Activated T-cell treated with anti-CD3 and anti-CD28 coated beads, Interleukin-2, amount 50 U/mL, for 24 hours (primary cell): ENCODE results near the gene LINC01488.

Experiments used
- DNase-seq: peaks from one replicate; pipeline ENCODE4 v3.0.0-alpha.2; 2020
- H3K27ac Mint-ChIP-seq: 2 replicates; pipeline ENCODE4 v1.8.0; 2020; ENCODE audit warnings: mild to moderate bottlenecking, mixed read lengths
- H3K27me3 Mint-ChIP-seq: 2 replicates; pipeline ENCODE4 v1.8.0; 2020; ENCODE audit warnings: mixed read lengths
- H3K36me3 Mint-ChIP-seq: 2 replicates; pipeline ENCODE4 v1.8.0; 2020; ENCODE audit warnings: low read depth, mixed read lengths
- H3K4me1 Mint-ChIP-seq: 2 replicates; pipeline ENCODE4 v1.8.0; 2020; ENCODE audit warnings: low read depth, mixed read lengths
- H3K4me3 Mint-ChIP-seq: 2 replicates; pipeline ENCODE4 v1.8.0; 2020; ENCODE audit warnings: mild to moderate bottlenecking, moderate library complexity, mixed read lengths
- H3K9me3 Mint-ChIP-seq: 2 replicates; pipeline ENCODE4 v1.8.0; 2020; ENCODE audit warnings: mixed read lengths

The LINC01488 gene

GRCh38 chr11:69497221-69497787 is 15.8 kb downstream of the LINC01488 start:
- Mint-ChIP-seq H3K4me3 (no peak overlapping the region), H3K27me3 (peaks cover 24% of the 10 kb centered on the region), H3K36me3 (no peaks in the 10 kb centered on the region), H3K9me3 (no peaks in the 10 kb centered on the region), H3K27ac (no peak overlapping the region), H3K4me1 (peaks cover 1% of the 10 kb centered on the region)
- DNase-seq, result no peak

- no peak overlapping the region for H3K4me3 Mint-ChIP-seq
- H3K27ac Mint-ChIP-seq, result no peak overlapping the region
- no peaks in the 10 kb centered on the region for H3K36me3 Mint-ChIP-seq
- peaks cover 20% of the 10 kb centered on the region for H3K27me3 Mint-ChIP-seq
- H3K9me3 Mint-ChIP-seq, result no peaks in the 10 kb centered on the region
- DNase-seq, result no peak
- peaks cover 3% of the 10 kb centered on the region for H3K4me1 Mint-ChIP-seq
These were observed 17.2 kb downstream of the LINC01488 start for GRCh38 chr11:69498614-69499175.

DNA sequence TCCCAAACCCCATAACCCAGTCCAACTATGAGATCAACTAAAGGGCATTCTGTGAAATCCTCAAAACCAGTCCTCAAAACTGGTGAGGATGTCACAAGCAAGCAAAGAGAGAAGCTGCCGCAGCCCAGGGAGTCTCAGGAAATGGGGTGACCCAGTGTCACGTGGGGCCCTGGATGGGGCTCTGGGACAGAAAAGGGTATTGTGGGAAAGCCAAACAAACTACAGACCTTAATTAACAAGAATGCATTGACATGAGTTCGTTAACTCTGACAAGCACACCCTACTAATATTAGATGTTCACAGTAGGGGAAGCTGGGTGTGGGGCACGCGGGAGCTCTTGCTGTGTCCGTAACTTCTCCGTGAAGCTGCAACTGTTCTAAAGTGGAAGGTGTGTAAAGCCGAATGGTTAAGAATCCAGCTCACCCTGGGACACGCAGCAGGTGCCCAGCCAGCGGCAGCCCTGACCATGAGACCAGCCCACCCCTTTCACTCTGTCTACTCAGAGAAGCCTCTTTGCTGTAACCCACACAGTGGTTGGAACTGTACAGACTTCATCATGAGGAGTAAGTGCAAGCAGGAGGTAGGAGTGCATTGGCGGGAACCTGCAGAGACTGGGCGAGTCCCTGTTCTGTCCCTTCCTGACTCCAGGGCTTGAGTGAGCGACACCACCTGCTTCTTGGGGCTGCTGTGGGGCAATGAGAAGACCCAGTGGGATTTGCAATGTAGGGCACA is 17.9 kb downstream of the LINC01488 start:
- Mint-ChIP-seq H3K4me3 (no peak overlapping the region), H3K27ac (no peak overlapping the region), H3K27me3 (peaks cover 15% of the 10 kb centered on the region), H3K4me1 (peaks cover 3% of the 10 kb centered on the region), H3K9me3 (no peaks in the 10 kb centered on the region), H3K36me3 (no peaks in the 10 kb centered on the region)
- no peak for DNase-seq

- H3K9me3 Mint-ChIP-seq, result no peaks in the 10 kb centered on the region
- no peaks in the 10 kb centered on the region for H3K36me3 Mint-ChIP-seq
These were observed 18.4 kb downstream of the LINC01488 start for GRCh38 chr11:69499918-69500284.

DNA sequence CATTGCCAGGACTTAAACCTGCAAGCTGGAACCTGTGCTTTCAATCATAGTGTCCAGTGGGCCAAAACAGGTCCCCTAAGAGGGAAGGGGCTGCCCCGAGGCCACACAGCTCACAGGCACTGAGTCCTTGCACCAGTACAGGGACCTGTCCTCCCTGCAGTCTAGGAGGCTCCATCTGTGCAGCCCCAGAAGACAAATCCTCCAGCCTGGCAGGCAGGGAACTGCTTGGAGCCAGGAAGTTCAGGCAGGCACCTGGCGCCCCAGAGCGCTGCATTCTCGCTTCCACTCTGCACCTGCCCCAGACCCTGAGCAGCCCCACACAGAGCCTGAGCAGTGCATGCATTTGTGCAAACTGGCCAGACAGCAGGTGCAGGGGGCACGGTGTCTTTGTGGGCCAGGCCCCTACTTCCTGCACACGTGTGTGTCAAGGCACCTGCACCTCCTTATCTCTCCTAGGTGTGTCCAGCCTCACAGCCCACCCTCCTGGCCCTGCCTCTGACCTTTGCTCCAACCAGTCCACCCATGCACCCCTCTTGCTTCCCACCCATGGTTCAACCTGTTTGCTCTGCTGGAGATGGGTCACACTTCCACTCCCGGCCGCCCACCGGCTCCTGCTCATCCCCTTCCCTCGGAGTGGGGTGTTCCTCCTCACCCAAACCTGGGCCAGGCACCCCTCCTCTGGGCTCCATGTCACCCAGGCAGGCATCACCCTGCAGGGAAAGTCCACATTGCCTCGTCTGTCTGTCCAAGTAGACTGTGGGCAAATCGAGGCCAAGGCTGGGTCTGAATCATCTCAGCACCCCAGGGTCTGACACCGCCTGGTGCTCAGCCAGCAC is 19.0 kb downstream of the LINC01488 start:
- no peak overlapping the region for H3K27ac Mint-ChIP-seq
- H3K4me3 Mint-ChIP-seq, result no peak overlapping the region
- H3K4me1 Mint-ChIP-seq, result peaks cover 3% of the 10 kb centered on the region
- peaks cover 11% of the 10 kb centered on the region for H3K27me3 Mint-ChIP-seq
- H3K36me3 Mint-ChIP-seq, result no peaks in the 10 kb centered on the region
- no peaks in the 10 kb centered on the region for H3K9me3 Mint-ChIP-seq
- no peak for DNase-seq

More at GRCh38 chr11:69499918-69500284, 18.4 kb downstream of the LINC01488 start:
- DNase-seq, result no peak
- Mint-ChIP-seq H3K27me3 (peaks cover 12% of the 10 kb centered on the region), H3K4me3 (no peak overlapping the region), H3K27ac (no peak overlapping the region), H3K4me1 (peaks cover 3% of the 10 kb centered on the region)

- Mint-ChIP-seq H3K27me3 (peaks cover 8% of the 10 kb centered on the region), H3K9me3 (no peaks in the 10 kb centered on the region), H3K27ac (no peak overlapping the region), H3K36me3 (no peaks in the 10 kb centered on the region), H3K4me3 (no peak overlapping the region), H3K4me1 (peaks cover 3% of the 10 kb centered on the region)
- no peak for DNase-seq
These were observed 19.6 kb downstream of the LINC01488 start for GRCh38 chr11:69501121-69501489.

DNA sequence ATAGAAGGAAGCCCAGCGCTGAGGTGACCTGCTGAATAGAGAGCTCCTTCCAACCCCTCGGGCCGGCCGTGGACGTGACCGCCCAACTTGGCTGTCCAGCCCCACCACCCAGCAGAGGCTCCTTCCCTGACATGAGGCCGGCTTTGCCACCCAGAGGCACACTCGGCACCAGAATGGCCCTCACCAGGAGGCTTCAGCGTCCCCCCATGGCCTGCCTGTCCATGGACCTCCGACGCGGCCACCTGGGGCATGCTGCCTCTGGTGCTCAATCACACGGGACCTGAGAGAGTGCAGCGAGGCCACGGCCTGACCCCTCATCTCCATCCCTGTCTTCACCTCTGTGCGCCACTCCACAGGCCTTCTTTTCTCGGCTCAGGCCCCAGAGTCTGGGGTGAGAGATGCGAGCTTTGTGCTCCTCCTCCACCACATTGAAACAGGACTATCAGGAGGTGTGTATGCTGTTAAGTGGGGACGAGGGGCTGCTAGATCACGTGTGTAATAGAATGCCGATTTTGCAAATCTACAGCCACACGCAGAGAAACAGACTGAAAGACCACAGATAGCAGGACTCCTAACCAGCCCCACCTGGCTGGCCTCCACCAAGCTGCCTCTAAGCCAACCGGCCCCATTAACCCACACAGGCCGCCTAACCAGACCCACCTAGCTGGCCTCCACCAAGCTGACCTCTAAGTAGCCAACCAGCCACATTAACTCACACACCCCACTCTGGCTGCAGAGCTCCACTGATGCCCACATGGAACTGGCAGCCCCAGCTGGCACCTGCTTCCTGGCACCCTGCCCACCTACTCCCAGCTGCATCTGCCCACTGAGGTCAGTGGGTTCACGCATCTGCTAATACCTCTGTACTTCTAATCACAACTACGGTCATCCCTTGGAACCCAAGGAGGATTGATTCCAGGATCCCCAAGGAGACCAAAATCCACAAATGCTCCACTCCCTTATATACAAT is 20.7 kb downstream of the LINC01488 start:
- Mint-ChIP-seq H3K36me3 (no peaks in the 10 kb centered on the region), H3K27me3 (peaks cover 3% of the 10 kb centered on the region), H3K9me3 (no peaks in the 10 kb centered on the region), H3K4me1 (peaks cover 3% of the 10 kb centered on the region), H3K27ac (no peak overlapping the region), H3K4me3 (no peak overlapping the region)
- DNase-seq, result no peak

DNA sequence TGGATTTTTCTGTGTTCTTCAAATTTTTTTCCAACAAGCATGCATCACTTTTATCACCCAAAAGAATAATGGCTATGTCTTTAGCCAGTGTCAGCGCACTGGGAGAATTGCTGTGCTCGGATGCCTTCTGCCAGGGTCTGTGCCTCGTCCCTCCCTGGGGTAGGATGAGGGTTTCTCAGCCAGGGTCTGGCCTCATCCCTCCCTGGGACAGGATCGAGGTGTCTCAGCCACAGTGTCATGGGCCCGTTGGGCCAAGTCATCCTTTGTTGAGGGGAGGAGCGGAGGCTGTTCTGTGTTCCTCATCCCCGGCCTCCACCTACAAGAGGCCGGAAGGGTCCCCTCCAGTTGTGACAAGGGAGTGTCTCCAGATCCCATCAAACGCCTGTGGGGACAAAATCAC is 22.7 kb downstream of the LINC01488 start:
- Mint-ChIP-seq H3K27ac (no peak overlapping the region), H3K4me1 (peaks cover 6% of the 10 kb centered on the region), H3K36me3 (no peaks in the 10 kb centered on the region), H3K4me3 (no peak overlapping the region), H3K27me3 (peaks cover 3% of the 10 kb centered on the region), H3K9me3 (no peaks in the 10 kb centered on the region)
- DNase-seq, result no peak

GRCh38 chr11:69504576-69505335 is 23.3 kb downstream of the LINC01488 start:
- peaks cover 6% of the 10 kb centered on the region for H3K4me1 Mint-ChIP-seq
- no peaks in the 10 kb centered on the region for H3K9me3 Mint-ChIP-seq
- H3K27ac Mint-ChIP-seq, result no peak overlapping the region
- H3K4me3 Mint-ChIP-seq, result no peak overlapping the region
- no peaks in the 10 kb centered on the region for H3K36me3 Mint-ChIP-seq
- no peak for DNase-seq
- peaks cover 3% of the 10 kb centered on the region for H3K27me3 Mint-ChIP-seq

- DNase-seq, result no peak
- Mint-ChIP-seq H3K4me1 (peaks cover 4% of the 10 kb centered on the region), H3K27me3 (peaks cover 6% of the 10 kb centered on the region), H3K27ac (no peak overlapping the region), H3K36me3 (no peaks in the 10 kb centered on the region), H3K9me3 (no peaks in the 10 kb centered on the region), H3K4me3 (no peak overlapping the region)
These were observed 27.5 kb downstream of the LINC01488 start for GRCh38 chr11:69508974-69509373.

DNA sequence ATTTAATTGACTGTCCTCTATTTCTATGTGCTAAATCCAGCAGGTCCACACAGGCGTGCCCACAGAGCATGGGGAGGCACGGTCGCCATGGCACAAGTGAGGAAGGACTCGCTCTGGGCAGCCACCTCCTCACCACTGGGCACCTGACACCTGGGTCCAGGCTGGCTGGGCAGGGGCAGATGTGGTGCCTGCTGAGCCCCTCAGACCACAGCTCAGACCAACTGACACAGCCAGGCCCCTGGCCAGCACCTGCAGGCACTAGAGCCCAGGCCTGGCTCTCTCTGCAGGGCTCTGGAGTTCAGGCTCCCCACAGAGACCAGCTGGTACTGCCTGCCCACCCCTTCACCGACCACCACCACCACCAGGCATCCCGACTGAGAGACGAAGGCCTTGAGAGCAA is 27.9 kb downstream of the LINC01488 start:
- H3K27me3 Mint-ChIP-seq, result peaks cover 6% of the 10 kb centered on the region
- no peak overlapping the region for H3K4me3 Mint-ChIP-seq
- no peak overlapping the region for H3K27ac Mint-ChIP-seq
- no peak for DNase-seq
- H3K4me1 Mint-ChIP-seq, result peaks cover 4% of the 10 kb centered on the region
- H3K9me3 Mint-ChIP-seq, result no peaks in the 10 kb centered on the region
- H3K36me3 Mint-ChIP-seq, result no peaks in the 10 kb centered on the region

DNA sequence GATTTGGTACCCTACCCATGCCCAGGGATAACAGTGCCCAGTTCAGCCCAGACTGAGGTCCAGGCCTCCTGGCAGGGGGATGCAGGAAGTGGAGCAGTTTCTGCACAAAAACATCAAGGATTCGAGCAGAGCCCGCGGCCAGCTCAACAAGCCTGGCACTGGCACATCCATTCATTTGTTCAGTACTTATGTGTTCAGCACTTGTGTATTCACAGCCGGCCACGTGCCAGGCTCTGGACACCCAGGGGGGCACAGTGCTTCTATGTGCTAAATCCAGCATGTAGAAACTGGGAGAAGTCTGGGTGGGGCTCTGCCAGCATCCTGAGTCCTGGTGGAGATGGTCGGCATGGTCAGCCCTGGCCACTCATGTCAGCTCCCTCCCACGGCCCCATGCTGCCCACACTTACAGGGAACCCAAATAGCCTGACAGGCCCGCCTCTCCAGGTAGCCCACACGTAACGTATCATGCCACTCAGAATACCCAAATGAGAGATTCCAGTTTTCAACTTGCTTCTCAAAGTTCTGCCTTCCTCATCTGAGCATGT is 28.5 kb downstream of the LINC01488 start:
- Mint-ChIP-seq H3K27me3 (peaks cover 6% of the 10 kb centered on the region), H3K9me3 (no peaks in the 10 kb centered on the region)

More for the DNA sequence above, 28.5 kb downstream of the LINC01488 start:
- no peak overlapping the region for H3K27ac Mint-ChIP-seq
- no peaks in the 10 kb centered on the region for H3K36me3 Mint-ChIP-seq
- peaks cover 4% of the 10 kb centered on the region for H3K4me1 Mint-ChIP-seq
- no peak overlapping the region for H3K4me3 Mint-ChIP-seq
- no peak for DNase-seq
